ENCODE results near the gene VPS35.

- no peak for TF ChIP-seq JUN (CRISPR knock-in tag; IDR thresholded peaks at IDR 0.05)
- TF ChIP-seq SMAD3 (CRISPR knock-in tag; IDR thresholded peaks at IDR 0.05; ENCODE audit: borderline replicate concordance), result no peak
- TF ChIP-seq, protein P1, sequence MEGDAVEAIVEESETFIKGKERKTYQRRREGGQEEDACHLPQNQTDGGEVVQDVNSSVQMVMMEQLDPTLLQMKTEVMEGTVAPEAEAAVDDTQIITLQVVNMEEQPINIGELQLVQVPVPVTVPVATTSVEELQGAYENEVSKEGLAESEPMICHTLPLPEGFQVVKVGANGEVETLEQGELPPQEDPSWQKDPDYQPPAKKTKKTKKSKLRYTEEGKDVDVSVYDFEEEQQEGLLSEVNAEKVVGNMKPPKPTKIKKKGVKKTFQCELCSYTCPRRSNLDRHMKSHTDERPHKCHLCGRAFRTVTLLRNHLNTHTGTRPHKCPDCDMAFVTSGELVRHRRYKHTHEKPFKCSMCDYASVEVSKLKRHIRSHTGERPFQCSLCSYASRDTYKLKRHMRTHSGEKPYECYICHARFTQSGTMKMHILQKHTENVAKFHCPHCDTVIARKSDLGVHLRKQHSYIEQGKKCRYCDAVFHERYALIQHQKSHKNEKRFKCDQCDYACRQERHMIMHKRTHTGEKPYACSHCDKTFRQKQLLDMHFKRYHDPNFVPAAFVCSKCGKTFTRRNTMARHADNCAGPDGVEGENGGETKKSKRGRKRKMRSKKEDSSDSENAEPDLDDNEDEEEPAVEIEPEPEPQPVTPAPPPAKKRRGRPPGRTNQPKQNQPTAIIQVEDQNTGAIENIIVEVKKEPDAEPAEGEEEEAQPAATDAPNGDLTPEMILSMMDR (IDR thresholded peaks at IDR 0.05), result no peak
- TF ChIP-seq IRF2 (CRISPR knock-in tag; IDR thresholded peaks at IDR 0.05; ENCODE audit: borderline replicate concordance, low read depth), result no peak
- TF ChIP-seq, protein P2, sequence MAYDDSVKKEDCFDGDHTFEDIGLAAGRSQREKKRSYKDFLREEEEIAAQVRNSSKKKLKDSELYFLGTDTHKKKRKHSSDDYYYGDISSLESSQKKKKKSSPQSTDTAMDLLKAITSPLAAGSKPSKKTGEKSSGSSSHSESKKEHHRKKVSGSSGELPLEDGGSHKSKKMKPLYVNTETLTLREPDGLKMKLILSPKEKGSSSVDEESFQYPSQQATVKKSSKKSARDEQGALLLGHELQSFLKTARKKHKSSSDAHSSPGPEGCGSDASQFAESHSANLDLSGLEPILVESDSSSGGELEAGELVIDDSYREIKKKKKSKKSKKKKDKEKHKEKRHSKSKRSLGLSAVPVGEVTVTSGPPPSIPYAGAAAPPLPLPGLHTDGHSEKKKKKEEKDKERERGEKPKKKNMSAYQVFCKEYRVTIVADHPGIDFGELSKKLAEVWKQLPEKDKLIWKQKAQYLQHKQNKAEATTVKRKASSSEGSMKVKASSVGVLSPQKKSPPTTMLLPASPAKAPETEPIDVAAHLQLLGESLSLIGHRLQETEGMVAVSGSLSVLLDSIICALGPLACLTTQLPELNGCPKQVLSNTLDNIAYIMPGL (CRISPR knock-in tag; IDR thresholded peaks at IDR 0.05), result no peak
- TF ChIP-seq CREB1 (CRISPR knock-in tag; IDR thresholded peaks at IDR 0.05), result no peak
- TF ChIP-seq NFE2L1 (CRISPR knock-in tag; IDR thresholded peaks at IDR 0.05), result no peak
- TF ChIP-seq TEAD4 (CRISPR knock-in tag; IDR thresholded peaks at IDR 0.05), result no peak
- TF ChIP-seq, protein P3, sequence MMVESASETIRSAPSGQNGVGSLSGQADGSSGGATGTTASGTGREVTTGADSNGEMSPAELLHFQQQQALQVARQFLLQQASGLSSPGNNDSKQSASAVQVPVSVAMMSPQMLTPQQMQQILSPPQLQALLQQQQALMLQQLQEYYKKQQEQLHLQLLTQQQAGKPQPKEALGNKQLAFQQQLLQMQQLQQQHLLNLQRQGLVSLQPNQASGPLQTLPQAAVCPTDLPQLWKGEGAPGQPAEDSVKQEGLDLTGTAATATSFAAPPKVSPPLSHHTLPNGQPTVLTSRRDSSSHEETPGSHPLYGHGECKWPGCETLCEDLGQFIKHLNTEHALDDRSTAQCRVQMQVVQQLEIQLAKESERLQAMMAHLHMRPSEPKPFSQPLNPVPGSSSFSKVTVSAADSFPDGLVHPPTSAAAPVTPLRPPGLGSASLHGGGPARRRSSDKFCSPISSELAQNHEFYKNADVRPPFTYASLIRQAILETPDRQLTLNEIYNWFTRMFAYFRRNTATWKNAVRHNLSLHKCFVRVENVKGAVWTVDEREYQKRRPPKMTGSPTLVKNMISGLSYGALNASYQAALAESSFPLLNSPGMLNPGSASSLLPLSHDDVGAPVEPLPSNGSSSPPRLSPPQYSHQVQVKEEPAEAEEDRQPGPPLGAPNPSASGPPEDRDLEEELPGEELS (CRISPR knock-in tag; IDR thresholded peaks at IDR 0.05), result no peak
- no peak for TF ChIP-seq CBFB (CRISPR knock-in tag; IDR thresholded peaks at IDR 0.05; ENCODE audit: low read depth)
- TF ChIP-seq, protein P4, sequence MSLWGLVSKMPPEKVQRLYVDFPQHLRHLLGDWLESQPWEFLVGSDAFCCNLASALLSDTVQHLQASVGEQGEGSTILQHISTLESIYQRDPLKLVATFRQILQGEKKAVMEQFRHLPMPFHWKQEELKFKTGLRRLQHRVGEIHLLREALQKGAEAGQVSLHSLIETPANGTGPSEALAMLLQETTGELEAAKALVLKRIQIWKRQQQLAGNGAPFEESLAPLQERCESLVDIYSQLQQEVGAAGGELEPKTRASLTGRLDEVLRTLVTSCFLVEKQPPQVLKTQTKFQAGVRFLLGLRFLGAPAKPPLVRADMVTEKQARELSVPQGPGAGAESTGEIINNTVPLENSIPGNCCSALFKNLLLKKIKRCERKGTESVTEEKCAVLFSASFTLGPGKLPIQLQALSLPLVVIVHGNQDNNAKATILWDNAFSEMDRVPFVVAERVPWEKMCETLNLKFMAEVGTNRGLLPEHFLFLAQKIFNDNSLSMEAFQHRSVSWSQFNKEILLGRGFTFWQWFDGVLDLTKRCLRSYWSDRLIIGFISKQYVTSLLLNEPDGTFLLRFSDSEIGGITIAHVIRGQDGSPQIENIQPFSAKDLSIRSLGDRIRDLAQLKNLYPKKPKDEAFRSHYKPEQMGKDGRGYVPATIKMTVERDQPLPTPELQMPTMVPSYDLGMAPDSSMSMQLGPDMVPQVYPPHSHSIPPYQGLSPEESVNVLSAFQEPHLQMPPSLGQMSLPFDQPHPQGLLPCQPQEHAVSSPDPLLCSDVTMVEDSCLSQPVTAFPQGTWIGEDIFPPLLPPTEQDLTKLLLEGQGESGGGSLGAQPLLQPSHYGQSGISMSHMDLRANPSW (CRISPR knock-in tag; conservative IDR thresholded peaks at IDR 0.05; ENCODE audit: low read depth), result no peak
- TF ChIP-seq NR3C1 (CRISPR knock-in tag; conservative IDR thresholded peaks at IDR 0.05; ENCODE audit: low read depth), result no peak
- TF ChIP-seq, protein P5, sequence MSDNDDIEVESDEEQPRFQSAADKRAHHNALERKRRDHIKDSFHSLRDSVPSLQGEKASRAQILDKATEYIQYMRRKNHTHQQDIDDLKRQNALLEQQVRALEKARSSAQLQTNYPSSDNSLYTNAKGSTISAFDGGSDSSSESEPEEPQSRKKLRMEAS (CRISPR knock-in tag; IDR thresholded peaks at IDR 0.05), result no peak
- TF ChIP-seq IRF1 (CRISPR knock-in tag; IDR thresholded peaks at IDR 0.05), result no peak
Measured at GRCh38 chr16:46687486-46687885, 1.5 kb downstream of the VPS35 start.

Data from WTC11 (cell line).